ENCODE data around the gene RHEB.

- TF ChIP-seq POLR2A (IDR thresholded peaks at IDR 0.05; ENCODE audit: extremely low read depth, insufficient read length) (no peak), CTCF (IDR thresholded peaks at IDR 0.05; ENCODE audit: low read depth, low read length) (no peak), MYC (IDR thresholded peaks at IDR 0.05; ENCODE audit: low read depth, low read length) (no peak)
- TF ChIP-seq, protein P1, sequence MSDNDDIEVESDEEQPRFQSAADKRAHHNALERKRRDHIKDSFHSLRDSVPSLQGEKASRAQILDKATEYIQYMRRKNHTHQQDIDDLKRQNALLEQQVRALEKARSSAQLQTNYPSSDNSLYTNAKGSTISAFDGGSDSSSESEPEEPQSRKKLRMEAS (IDR thresholded peaks at IDR 0.05; ENCODE audit: low read depth, low read length), result no peak
These were observed 68.5 kb downstream of the RHEB start for GRCh38 chr7:151451156-151451555.

Measured in NB4 (cell line).